Camera-type eye (tissue), 1 donor: ENCODE results near the gene MRPL52. TPM values are rescaled to one million over a fixed set of nuclear protein-coding genes. Genes with fewer than 3 reads are reported as not detected.

Source experiments
- total RNA-seq: library from RNA; depleted of rRNA; stranded (reverse); fragments of >200 nt; gene quantifications from one replicate; pipeline ENCODE4 v1.2.3, GENCODE V29; 2014

MRPL52 gene
- total RNA-seq = 36.0 TPM

DNA sequence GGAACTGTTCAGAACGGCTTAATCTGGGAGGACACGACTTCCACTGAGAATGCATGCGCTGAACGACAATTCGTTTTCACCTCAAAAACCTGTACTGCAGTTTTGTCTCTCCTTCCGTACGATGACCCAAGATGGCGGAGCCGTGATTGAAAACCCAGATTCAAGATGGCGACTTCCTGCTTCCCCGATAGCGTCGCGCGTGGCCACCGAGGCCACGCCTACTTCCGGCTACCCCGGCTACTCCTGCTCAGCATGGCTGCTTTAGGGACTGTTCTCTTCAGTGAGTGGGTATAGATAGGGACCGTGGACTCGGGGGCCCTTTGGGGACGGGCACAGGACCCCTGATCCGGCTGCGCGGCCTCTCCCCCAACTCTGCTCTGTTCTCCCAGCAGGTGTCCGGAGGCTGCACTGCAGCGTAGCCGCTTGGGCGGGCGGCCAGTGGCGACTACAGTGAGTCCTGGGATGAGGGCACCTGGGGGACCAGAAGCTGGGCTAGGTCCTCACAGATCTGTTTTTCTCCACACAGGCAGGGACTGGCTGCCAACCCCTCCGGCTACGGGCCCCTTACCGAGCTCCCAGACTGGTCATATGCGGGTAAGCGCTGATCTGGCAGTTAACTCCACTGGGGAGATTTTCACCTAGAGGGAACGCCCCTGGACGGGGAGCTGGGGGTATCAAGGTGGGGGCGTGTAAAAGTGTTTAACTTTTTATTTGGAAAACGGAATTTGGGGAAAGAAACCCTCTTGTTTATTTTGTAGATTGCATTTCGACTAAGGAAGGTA is at the start of gene MRPL52:
TSS of gene MRPL52 (plus strand) at position 227 of the 782 bp plus-strand sequence. CDS start at position 253, 26 bp downstream.

DNA sequence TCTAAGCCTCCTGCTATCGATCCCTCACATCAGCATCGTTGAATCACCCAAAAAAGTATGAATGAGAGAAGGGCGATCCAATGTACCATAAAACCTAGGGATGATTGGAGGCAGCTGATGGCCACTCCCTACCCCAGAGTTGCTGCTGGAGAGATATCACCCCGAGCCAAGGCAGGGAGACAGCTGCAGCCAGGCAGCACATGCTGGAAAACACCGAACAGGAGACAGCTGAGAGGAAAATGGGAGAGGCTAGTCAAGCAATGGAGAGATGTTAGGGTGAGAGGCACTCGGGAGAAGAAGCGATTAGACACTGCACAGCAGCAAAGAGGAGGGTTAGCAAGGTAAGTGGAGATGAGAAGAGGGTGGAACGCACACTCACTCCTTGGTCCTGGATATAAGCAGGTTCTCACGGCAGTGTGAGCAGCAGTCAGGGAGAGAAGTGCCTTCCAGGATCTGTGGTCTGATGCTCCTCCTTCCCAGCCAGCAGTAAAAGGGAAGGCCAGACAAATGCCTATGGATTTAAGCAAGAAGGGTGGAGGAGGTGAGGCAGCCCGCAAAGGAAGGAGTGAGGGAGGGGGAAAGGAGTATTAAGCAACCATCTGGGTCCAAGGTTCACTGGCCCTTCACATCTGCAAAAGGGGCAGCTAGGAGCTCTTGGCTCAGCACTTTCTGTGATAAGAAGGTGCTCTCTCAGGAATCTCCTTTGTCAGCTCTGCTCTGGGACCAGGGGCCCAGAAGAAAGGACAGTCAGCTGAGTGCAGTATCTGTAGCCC is 14.6 kb upstream of the MRPL52 start, which contains the start of gene SLC7A7:
TSS of gene SLC7A7 (minus strand) at position 495 of the 773 bp plus-strand sequence. CDS start 2,037 bp downstream, outside the sequence.

DNA sequence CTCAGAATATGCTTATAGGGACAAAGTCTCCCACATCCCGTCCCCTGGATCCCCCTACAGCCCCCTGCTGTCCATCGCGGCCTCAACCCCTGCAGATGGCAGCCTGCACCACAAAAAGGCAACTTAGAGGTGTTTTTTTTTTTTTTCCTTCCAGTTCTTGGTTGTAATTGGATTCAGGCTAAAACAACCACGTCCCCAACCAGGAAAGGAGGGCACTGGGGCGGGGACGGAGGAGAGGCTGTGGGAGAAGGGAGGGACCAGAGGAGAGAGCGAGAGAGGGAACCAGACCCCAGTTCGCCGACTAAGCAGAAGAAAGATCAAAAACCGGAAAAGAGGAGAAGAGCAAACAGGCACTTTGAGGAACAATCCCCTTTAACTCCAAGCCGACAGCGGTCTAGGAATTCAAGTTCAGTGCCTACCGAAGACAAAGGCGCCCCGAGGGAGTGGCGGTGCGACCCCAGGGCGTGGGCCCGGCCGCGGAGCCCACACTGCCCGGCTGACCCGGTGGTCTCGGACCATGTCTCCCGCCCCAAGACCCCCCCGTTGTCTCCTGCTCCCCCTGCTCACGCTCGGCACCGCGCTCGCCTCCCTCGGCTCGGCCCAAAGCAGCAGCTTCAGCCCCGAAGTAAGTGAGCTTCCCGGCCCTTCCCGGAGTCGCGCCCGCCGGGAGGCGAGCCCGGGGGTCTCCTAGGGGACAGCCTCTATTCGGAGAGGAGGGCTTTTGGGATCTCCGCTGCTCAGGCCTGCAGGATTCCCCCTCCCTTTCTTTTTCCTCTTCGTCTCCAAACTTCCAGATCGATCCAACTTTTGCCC is 6.8 kb downstream of the MRPL52 start, which contains the start of gene MMP14:
TSS of gene MMP14 (plus strand) at position 285 of the 813 bp plus-strand sequence. CDS start at position 518, 233 bp downstream.

DNA sequence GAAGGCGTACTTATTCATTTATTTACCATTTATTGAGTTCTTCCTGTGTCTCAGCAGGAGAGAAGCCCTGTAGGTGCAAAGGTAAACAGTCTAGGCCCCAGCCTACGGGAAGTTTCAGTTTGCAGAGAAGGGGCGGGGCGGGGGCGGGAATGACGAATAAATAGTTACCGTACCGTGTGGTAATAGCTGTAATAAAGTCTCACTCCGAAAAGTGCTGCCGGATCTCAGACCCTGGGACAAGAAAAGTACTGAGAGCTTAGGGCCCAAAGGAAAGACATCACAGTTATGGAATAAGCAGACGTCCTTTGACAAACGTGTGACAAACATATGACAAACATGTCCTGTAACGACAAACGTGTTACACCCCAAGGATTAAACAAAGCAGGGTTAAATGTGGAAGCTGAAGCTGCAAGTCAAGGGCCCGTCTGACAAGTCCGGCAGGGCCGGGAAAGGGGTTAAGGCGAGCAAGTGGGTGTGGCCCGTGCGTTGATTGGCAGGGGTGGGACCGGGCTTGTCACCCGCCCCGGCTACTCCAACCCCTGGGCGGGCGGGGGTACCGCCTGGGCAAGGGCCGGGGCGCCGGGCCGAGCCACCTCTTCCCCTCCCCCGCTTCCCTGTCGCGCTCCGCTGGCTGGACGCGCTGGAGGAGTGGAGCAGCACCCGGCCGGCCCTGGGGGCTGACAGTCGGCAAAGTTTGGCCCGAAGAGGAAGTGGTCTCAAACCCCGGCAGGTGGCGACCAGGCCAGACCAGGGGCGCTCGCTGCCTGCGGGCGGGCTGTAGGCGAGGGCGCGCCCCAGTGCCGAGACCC is 41.7 kb downstream of the MRPL52 start, which contains the start of gene LRP10:
TSS of gene LRP10 (plus strand) at position 517 of the 809 bp plus-strand sequence. CDS start 564 bp downstream, outside the sequence.

DNA sequence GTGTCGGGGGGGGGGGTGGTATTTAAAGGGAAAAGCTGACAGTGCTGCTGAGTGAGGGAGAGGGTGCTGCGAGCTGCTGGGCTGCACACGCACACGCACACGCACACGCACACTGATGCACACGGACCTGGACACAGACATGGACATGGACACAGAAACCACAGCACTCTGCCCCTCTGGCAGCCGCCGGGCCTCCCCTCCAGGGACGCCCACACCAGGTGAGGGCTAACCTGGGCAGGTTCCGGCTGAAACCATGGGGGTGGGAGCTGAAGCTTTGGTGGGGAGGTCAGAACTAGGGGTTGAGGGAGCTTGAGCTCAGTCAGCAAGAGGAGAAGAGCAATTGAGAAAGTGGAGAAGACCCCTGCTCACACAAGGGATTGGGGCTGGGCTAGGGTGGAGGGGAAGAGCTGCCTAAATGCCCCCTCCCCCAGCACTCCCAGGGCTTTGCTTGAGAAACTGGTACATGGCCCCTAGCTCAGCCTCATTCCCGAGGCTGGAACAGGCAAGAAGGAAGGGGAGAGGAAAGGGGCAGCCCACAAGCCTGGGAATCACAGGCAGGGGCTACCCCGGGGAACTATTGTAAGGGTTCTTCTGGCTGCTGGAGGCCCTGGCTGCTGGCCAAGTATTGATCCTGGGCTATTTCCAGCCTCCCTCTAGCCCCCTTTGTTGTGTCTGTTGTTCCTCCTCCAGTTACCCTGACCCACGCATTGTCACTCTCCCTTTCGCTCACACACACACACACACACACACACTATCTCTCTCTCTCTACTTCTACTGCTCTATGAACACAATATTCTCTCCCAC is 53.7 kb downstream of the MRPL52 start, which contains the start of gene REM2:
TSS of gene REM2 (plus strand) at position 50 of the 804 bp plus-strand sequence. CDS start at position 116, 66 bp downstream.

Other genes with a start within 250 kb of the MRPL52 start
- 184 TPM for gene DAD1, start 240.7 kb upstream of the MRPL52 start, total RNA-seq
- 24.5 TPM for gene ABHD4, start 231.6 kb upstream of the MRPL52 start, total RNA-seq
- not detected for gene OR6J1, start 185.5 kb upstream of the MRPL52 start, total RNA-seq
- 54.7 TPM for gene OXA1L, start 63.2 kb upstream of the MRPL52 start, total RNA-seq
- 4.1 TPM for gene SLC7A7, start 14.5 kb upstream of the MRPL52 start, total RNA-seq
- gene MMP14, start 6.7 kb downstream of the MRPL52 start, total RNA-seq = 148 TPM
- 35.1 TPM for gene LRP10, start 41.9 kb downstream of the MRPL52 start, total RNA-seq
- 2.0 TPM for gene REM2, start 53.3 kb downstream of the MRPL52 start, total RNA-seq
- 648 TPM for gene RBM23, start 89.3 kb downstream of the MRPL52 start, total RNA-seq
- gene PRMT5, start 99.5 kb downstream of the MRPL52 start, total RNA-seq = 56.5 TPM
- 41.9 TPM for gene HAUS4, start 127.2 kb downstream of the MRPL52 start, total RNA-seq
- 32.0 TPM for gene AJUBA, start 152.7 kb downstream of the MRPL52 start, total RNA-seq
- 14.9 TPM for gene C14orf93, start 180.3 kb downstream of the MRPL52 start, total RNA-seq
- 137 TPM for gene PSMB5, start 205.0 kb downstream of the MRPL52 start, total RNA-seq
- gene PSMB11, start 212.3 kb downstream of the MRPL52 start, total RNA-seq = not detected
- 17.0 TPM for gene CDH24, start 227.6 kb downstream of the MRPL52 start, total RNA-seq